Parathyroid adenoma (tissue), 2 donors: ENCODE data around the gene FAM20C.

Experiments
- H2AFZ ChIP-seq: fragments of 300-600 bp; sonication (generic); one replicate; pipeline ENCODE4 v1.7.0; 2017; ENCODE audit warnings: antibody characterized with exemption, mild to moderate bottlenecking
- H3K27ac ChIP-seq: fragments of 300-600 bp; sonication (generic); one replicate; pipeline ENCODE4 v1.7.0; 2017
- H3K27me3 ChIP-seq: fragments of 300-600 bp; sonication (generic); one replicate; pipeline ENCODE4 v1.7.0; 2017; ENCODE audit warnings: low read length; ENCODE audit not compliant: control insufficient read depth, insufficient read depth
- H3K36me3 ChIP-seq: fragments of 300-600 bp; sonication (generic); one replicate; pipeline ENCODE4 v1.7.0; 2017; ENCODE audit warnings: low read length; ENCODE audit not compliant: control insufficient read depth, insufficient read depth
- H3K4me1 ChIP-seq: fragments of 300-600 bp; sonication (generic); one replicate; pipeline ENCODE4 v1.7.0; 2017; ENCODE audit warnings: control low read depth
- H3K4me2 ChIP-seq: fragments of 300-600 bp; sonication (generic); one replicate; pipeline ENCODE4 v1.7.0; 2017; ENCODE audit warnings: low read length
- H3K4me3 ChIP-seq: fragments of 300-600 bp; sonication (generic); one replicate; pipeline ENCODE4 v1.7.0; 2017; ENCODE audit warnings: low read depth, low read length
- H3K79me2 ChIP-seq: fragments of 300-600 bp; sonication (generic); one replicate; pipeline ENCODE4 v1.7.0; 2017; ENCODE audit warnings: control low read depth
- H3K9ac ChIP-seq: fragments of 300-600 bp; sonication (generic); one replicate; pipeline ENCODE4 v1.7.0; 2017; ENCODE audit warnings: mild to moderate bottlenecking
- H3K9me3 ChIP-seq: fragments of 300-600 bp; sonication (generic); one replicate; pipeline ENCODE4 v1.7.0; 2017; ENCODE audit warnings: low read length; ENCODE audit not compliant: control insufficient read depth
- CTCF ChIP-seq: fragments of 300-600 bp; sonication (generic); IDR thresholded peaks from one replicate; pipeline ENCODE4 v1.7.0; 2017; ENCODE audit warnings: antibody characterized with exemption, mild to moderate bottlenecking
- donor health status: primary hyperparathyroidism.

The FAM20C gene

DNA sequence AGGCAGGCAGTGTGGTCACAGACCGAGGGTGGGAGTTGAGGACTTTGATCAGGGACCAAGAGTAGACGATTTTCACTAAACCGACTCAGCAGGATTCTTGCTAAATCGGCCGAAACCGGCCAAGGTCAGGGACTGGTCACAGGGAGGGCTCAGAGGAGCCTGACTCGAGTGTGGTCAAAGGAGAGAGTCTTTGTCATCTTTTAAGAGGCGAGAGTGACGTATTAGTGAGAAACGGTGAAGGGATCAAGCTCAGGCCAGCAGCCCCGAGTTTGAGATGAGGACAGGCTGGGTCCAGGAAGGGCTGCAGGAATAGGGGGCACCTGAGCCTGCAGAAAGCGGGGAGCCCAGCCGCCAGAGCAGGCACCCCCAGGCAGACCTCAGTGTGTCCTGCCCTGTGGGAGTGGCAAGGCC is 41.6 kb upstream of the FAM20C start:
- no peak overlapping the region for H3K4me3 ChIP-seq
- H3K9ac ChIP-seq, result no peak overlapping the region
- no peak overlapping the region for H3K4me2 ChIP-seq
- no peaks in the 10 kb centered on the region for H3K27me3 ChIP-seq
- no peak overlapping the region for H3K27ac ChIP-seq
- no peaks in the 10 kb centered on the region for H3K9me3 ChIP-seq
- no peaks in the 10 kb centered on the region for H3K36me3 ChIP-seq
- no peaks in the 10 kb centered on the region for H3K79me2 ChIP-seq
- peak overlapping the region; percentile 18 for H2AFZ ChIP-seq
- peaks cover 3% of the 10 kb centered on the region for H3K4me1 ChIP-seq
- TF ChIP-seq CTCF, result no peak

GRCh38 chr7:151346-152050 is 40.9 kb upstream of the FAM20C start:
- Histone ChIP-seq H3K79me2 (no peaks in the 10 kb centered on the region), H3K27me3 (no peaks in the 10 kb centered on the region), H3K4me3 (no peak overlapping the region), H3K27ac (no peak overlapping the region), H3K9me3 (no peaks in the 10 kb centered on the region), H3K36me3 (no peaks in the 10 kb centered on the region), H3K4me1 (peaks cover 3% of the 10 kb centered on the region), H2AFZ (no peak overlapping the region), H3K4me2 (no peak overlapping the region), H3K9ac (no peak overlapping the region)
- no peak for TF ChIP-seq CTCF

DNA sequence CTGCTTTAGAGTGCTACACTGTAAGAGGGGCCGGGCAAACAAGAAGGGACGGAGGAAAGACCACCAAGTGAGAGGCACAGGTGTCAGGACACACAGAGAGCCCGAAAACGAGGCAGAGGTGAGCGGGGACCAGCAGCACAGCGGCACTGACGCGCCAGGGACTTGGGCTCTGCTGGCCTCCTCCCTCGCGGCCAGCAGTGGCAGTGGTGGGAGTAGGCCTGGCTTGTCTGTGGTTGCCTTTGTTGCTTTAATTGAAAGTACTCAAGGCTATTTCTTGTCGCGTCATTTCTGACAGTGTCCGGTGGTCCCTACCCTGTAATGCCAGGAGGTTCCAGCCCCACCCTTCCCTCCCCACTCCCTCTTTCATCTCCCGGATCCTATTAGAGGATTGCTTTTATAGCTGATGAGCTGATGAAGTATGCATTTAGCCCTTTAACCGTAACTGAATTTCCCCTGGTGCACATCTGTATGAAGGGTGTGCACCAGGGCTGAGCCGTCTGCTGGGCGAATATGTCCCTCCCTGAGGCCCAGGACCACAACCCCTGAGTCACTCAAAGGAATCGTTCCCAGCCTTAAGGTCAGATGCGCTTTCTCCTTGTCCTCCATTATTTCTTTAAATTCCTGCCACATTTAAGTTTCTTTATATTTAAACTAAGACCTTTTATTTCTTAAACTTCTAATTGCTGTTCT is 39.5 kb upstream of the FAM20C start:
- no peak overlapping the region for H3K4me3 ChIP-seq
- H3K9me3 ChIP-seq, result no peaks in the 10 kb centered on the region
- no peaks in the 10 kb centered on the region for H3K79me2 ChIP-seq
- H3K9ac ChIP-seq, result no peak overlapping the region
- H3K4me1 ChIP-seq, result peaks cover 3% of the 10 kb centered on the region
- no peak overlapping the region for H3K4me2 ChIP-seq
- H3K27ac ChIP-seq, result no peak overlapping the region
- no peaks in the 10 kb centered on the region for H3K36me3 ChIP-seq
- no peaks in the 10 kb centered on the region for H3K27me3 ChIP-seq
- TF ChIP-seq CTCF, result no peak
- no peak overlapping the region for H2AFZ ChIP-seq

DNA sequence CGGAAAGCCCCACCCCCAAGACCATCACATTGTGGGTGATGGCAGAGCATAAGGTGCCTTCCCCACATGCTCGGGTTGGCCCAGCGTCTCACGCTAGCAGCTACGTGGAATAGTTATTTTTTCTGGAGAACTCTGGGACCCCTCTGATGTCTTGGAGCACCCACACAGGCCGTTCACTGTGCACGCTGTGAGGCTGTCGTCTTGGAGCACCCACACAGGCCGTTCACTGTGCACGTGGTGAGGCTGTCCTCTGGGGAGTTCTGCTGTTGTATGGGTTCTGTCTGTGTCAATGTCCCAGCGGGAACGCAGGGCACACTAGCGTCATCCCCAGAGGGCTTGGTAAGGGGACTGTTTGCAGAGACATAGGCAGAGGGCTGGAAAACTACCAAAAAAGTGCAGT is 38.8 kb upstream of the FAM20C start:
- H3K4me3 ChIP-seq, result no peak overlapping the region
- H3K36me3 ChIP-seq, result no peaks in the 10 kb centered on the region
- no peak overlapping the region for H3K9ac ChIP-seq
- H3K4me1 ChIP-seq, result peaks cover 3% of the 10 kb centered on the region
- no peak overlapping the region for H2AFZ ChIP-seq
- TF ChIP-seq CTCF, result no peak
- H3K27me3 ChIP-seq, result no peaks in the 10 kb centered on the region
- H3K27ac ChIP-seq, result no peak overlapping the region
- H3K79me2 ChIP-seq, result no peaks in the 10 kb centered on the region
- H3K9me3 ChIP-seq, result no peaks in the 10 kb centered on the region
- no peak overlapping the region for H3K4me2 ChIP-seq
